HG03280 (cell line): ENCODE data around the gene TUBA1C.
A peak's percentile ranks its signal among the peaks of the same experiment; 100 is the strongest.
"Not testable (repeated sequence)": the region's sequence is repeated elsewhere in the genome, so short reads cannot be mapped to it uniquely, and the experiment has no call there.

Experiments
- ATAC-seq: cut with Tn5 transposase; IDR thresholded peaks from one replicate; pipeline ENCODE4 v1.9.1; 2021; ENCODE audit warnings: mild to moderate bottlenecking, moderate library complexity; ENCODE audit not compliant: unreplicated experiment

The TUBA1C gene

GRCh38 chr12:49305762-49306510 is 41.1 kb downstream of the TUBA1C start:
- no peak for ATAC-seq

DNA sequence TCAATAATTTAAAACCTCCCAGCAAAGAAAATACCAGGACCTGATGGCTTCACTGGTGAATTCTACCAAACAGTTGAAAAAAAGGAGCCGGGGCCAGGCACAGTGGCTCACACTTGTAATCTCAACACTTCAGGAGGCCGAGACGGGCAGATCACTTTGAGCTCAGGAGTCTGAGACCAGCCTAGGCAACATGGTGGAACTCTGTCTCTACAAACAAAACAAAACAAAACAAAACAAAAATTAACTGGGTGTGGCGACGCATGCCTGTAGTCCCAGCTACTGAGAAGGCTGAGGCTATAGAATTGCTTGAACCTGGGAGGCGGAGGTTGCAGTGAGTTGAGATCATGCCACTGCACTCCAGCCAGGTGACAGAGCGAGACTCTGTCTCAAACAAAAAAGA is 44.5 kb downstream of the TUBA1C start:
- no peak for ATAC-seq

DNA sequence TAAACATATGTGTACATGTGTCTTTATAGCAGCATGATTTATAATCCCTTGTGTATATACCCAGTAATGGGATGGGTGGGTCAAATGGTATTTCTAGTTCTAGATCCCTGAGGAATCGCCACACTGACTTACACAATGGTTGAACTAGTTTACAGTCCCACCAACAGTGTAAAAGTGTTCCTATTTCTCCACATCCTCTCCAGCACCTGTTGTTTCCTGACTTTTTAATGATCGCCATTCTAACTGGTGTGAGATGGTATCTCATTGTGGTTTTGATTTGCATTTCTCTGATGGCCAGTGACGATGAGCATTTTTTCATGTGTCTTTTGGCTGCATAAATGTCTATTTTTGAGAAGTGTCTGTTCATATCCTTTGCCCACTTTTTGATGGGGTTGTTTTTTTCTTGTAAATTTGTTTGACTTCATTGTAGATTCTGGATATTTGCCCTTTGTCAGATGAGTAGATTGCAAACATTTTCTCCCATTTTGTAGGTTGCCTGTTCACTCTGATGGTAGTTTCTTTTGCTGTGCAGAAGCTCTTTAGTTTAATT is 45.6 kb downstream of the TUBA1C start:
- not testable (repeated sequence) for ATAC-seq

GRCh38 chr12:49314811-49315210 is 49.9 kb downstream of the TUBA1C start:
- ATAC-seq, result no peak

DNA sequence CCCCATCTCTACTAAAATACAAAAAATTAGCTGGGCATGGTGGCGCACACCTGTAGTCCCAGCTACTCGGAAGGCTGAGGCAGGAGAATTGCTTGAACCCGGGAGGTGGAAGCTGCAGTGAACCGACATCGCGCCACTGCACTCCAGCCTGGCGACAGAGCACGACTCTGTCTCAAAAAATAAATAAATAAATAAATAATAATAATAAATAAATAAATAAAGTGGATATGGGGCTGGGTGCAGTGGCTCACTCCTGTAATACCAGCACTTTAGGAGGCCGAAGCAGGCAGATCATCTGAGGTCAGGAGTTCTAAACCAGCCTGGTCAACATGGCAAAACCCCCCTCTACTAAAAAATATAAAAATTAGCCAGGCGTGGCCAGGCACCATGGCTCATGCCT is 52.2 kb downstream of the TUBA1C start:
- ATAC-seq, result not testable (repeated sequence)

GRCh38 chr12:49320411-49321103 is 55.7 kb downstream of the TUBA1C start:
- ATAC-seq, result not testable (repeated sequence)

- ATAC-seq, result no peak
Observed at GRCh38 chr12:49322367-49322707, 57.5 kb downstream of the TUBA1C start.

DNA sequence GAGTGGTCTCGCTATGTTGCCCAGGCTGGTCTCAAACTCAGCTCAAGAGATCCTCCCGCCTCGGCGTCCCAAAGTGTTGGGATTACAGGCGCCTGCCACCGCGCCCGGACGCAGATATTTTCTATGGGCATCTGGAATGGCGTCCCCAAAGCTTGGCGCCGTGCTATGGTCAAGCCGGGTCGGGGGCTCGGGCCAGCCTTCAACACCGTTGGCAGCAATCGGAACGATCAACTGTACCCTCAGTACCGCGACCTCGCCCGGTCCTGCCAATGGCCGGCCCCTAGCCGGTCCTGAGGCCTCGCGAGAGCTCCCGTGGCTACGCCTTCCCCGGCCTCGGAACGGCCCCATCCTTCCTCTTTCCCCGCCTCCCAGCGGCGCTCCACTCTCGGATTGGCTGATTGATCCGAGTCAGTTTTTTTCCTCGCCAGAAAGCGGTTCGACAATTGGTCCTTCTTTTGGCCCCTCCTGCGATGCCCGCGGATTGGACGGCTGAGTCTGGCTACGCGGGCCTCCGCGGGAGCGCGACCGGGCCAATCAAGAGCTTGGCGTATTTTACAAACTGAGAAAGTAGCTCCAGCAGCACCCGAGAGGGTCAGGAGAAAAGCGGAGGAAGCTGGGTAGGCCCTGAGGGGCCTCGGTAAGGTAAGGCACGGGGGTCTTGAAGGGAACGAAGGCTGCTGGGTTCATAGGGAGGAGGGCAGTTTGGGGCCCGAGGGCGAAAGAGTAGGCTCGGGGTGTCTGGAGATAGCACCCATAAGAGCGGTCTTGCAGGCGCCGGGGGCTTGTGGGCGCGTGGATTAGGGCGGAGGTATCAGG is 58.0 kb downstream of the TUBA1C start, which contains the start of gene TROAP:
TSS of gene TROAP (plus strand) at position 548 of the 816 bp plus-strand sequence. CDS start 354 bp downstream, outside the sequence.
- ATAC-seq, result peak; percentile 99

DNA sequence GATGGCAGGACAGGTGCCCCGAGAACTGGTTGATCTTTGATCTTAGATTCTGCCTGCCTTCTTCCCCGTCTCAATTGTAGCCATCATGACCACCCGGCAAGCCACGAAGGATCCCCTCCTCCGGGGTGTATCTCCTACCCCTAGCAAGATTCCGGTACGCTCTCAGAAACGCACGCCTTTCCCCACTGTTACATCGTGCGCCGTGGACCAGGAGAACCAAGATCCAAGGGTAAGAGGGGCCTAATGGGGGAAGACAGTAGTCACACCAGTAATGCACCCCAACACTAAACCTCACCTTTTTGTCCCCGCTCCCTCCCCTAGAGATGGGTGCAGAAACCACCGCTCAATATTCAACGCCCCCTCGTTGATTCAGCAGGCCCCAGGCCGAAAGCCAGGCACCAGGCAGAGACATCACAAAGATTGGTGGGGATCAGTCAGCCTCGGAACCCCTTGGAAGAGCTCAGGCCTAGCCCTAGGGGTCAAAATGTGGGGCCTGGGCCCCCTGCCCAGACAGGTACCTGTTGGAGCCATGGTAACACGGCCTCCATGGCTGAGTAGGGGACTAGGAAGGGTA is 58.7 kb downstream of the TUBA1C start:
- ATAC-seq, result no peak
